Caco-2 (cell line): ENCODE measurements around the gene UGT1A5. TPM values are rescaled to one million over a fixed set of nuclear protein-coding genes. Genes with fewer than 3 reads are reported as not detected.

Experiments
- BruUV-seq: library from RNA; stranded (reverse); fragments of 400-500 nt; replicated peaks from 2 replicates; lab custom pipeline; 2021; lab: Mats Ljungman, UMichigan
- CTCF ChIA-PET: fragments of 300-600 bp; sonication (Branson Sonifier 250); formaldehyde crosslinking; loops from one replicate; lab custom pipeline; 2022; ENCODE audit warnings: antibody characterized with exemption; lab: Charles Lee
- POLR2A ChIA-PET: fragments of 300-600 bp; sonication (Branson Sonifier 250); formaldehyde crosslinking; loops from one replicate; lab custom pipeline; 2022; ENCODE audit warnings: antibody characterized with exemption; lab: Charles Lee
- DNase-seq, 2 experiments: peaks; one replicate each; pipeline versions ENCODE4 v3.0.0 to v3.0.0-alpha.2; 2020 to 2022
- H3K27me3 ChIP-seq: replicated peaks from 2 replicates; pipeline ENCODE4 v1.6.0; 2011; ENCODE audit warnings: low read length; ENCODE audit not compliant: control insufficient read depth, insufficient read depth
- H3K36me3 ChIP-seq: 2 replicates; pipeline ENCODE4 v1.5.1; 2011; ENCODE audit warnings: low read length; ENCODE audit not compliant: control insufficient read depth, insufficient read depth
- H3K4me1 ChIP-seq: fragments of 250-450 bp; sonication (Bioruptor Pico); 2 replicates; pipeline ENCODE4 v1.5.1; 2020; ENCODE audit warnings: mild to moderate bottlenecking
- H3K4me3 ChIP-seq: 2 replicates; pipeline ENCODE4 v1.5.1; 2011; ENCODE audit warnings: low read depth, mild to moderate bottlenecking, control low read depth, low read length
- H3K9me3 ChIP-seq: fragments of 250-450 bp; sonication (Bioruptor Pico); 2 replicates; pipeline ENCODE4 v1.5.1; 2020; ENCODE audit warnings: mild to moderate bottlenecking, moderate library complexity
- H3K27ac Mint-ChIP-seq: one replicate; pipeline ENCODE4 v1.8.0; 2022; ENCODE audit warnings: mixed read lengths; ENCODE audit not compliant: unreplicated experiment
- H3K27me3 Mint-ChIP-seq: one replicate; pipeline ENCODE4 v1.8.0; 2022; ENCODE audit warnings: mixed read lengths; ENCODE audit not compliant: insufficient read depth, unreplicated experiment
- H3K36me3 Mint-ChIP-seq: one replicate; pipeline ENCODE4 v1.8.0; 2022; ENCODE audit warnings: mild to moderate bottlenecking, mixed read lengths; ENCODE audit not compliant: insufficient read depth, unreplicated experiment
- H3K4me1 Mint-ChIP-seq: one replicate; pipeline ENCODE4 v1.8.0; 2022; ENCODE audit warnings: low read depth, mixed read lengths; ENCODE audit not compliant: unreplicated experiment
- H3K4me3 Mint-ChIP-seq: one replicate; pipeline ENCODE4 v1.8.0; 2022; ENCODE audit warnings: mild to moderate bottlenecking, moderate library complexity, mixed read lengths; ENCODE audit not compliant: unreplicated experiment
- H3K9me3 Mint-ChIP-seq: one replicate; pipeline ENCODE4 v1.8.0; 2022; ENCODE audit warnings: mixed read lengths; ENCODE audit not compliant: unreplicated experiment
- intact Hi-C: fragments of 100-400 bp; cut with micrococcal nuclease; formaldehyde crosslinking; loops from one replicate; pipeline ENCODE4 v1.10.0; 2022; ENCODE audit not compliant: unreplicated experiment
- total RNA-seq: library from RNA; stranded (reverse); gene quantifications from 2 replicates; pipeline ENCODE4 v1.2.3, GENCODE V29; 2022
- TF ChIP-seq, protein P1 (sequence below), 2 experiments: fragments of 200-600 bp in 1 of 2; IDR thresholded peaks; 1 replicate in 1 of 2; 2 replicates in 1 of 2; pipeline versions ENCODE4 v1.5.1 to v1.8.0; 2011 to 2022; ENCODE audit warnings: antibody characterized with exemption in 1 of 2, control low read depth in 1 of 2, inconsistent platforms in 1 of 2, low read depth in 1 of 2, low read length in 1 of 2, mild to moderate bottlenecking in 1 of 2, moderate library complexity in 1 of 2; ENCODE audit not compliant: insufficient read depth in 1 of 2, severe bottlenecking in 1 of 2, unreplicated experiment in 1 of 2

The UGT1A5 gene
- total RNA-seq, 1 experiment from 2014 or later = 1.2 TPM

DNA sequence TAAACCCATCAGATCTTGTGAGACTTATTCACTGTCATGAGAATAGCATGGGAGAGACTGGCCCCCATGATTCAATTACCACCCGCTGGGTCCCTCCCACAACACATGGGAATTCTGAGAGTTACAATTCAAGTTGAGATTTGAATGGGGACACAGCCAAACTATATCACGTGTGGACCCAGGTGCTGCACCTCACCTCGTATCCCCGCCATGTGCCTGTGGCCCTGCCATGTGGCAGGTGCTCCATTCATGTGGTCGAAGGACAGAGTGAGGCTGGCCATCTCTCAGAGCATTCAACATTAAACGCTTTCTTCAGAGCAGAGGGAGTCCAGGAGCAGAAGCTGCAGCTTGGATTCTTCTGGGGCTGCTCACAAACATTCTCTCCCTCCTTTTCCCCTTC lies 97.7 kb downstream of the UGT1A5 start:
- Mint-ChIP-seq H3K27me3 (no peaks in the 10 kb centered on the region), H3K4me1 (no peaks in the 10 kb centered on the region), H3K36me3 (no peaks in the 10 kb centered on the region), H3K4me3 (no peak overlapping the region), H3K27ac (no peak overlapping the region), H3K9me3 (no peaks in the 10 kb centered on the region)
- intact Hi-C loops = no loop called here
- DNase-seq = no peak
- ChIA-PET CTCF (no interaction called here), POLR2A (no interaction called here)
- H3K4me1 ChIP-seq = no peaks in the 10 kb centered on the region
- no peaks in the 10 kb centered on the region for H3K27me3 ChIP-seq
- H3K9me3 ChIP-seq = no peaks in the 10 kb centered on the region
- H3K36me3 ChIP-seq = no peaks in the 10 kb centered on the region
- H3K4me3 ChIP-seq = no peak overlapping the region
- TF ChIP-seq, protein P1, sequence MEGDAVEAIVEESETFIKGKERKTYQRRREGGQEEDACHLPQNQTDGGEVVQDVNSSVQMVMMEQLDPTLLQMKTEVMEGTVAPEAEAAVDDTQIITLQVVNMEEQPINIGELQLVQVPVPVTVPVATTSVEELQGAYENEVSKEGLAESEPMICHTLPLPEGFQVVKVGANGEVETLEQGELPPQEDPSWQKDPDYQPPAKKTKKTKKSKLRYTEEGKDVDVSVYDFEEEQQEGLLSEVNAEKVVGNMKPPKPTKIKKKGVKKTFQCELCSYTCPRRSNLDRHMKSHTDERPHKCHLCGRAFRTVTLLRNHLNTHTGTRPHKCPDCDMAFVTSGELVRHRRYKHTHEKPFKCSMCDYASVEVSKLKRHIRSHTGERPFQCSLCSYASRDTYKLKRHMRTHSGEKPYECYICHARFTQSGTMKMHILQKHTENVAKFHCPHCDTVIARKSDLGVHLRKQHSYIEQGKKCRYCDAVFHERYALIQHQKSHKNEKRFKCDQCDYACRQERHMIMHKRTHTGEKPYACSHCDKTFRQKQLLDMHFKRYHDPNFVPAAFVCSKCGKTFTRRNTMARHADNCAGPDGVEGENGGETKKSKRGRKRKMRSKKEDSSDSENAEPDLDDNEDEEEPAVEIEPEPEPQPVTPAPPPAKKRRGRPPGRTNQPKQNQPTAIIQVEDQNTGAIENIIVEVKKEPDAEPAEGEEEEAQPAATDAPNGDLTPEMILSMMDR (IDR thresholded peaks at IDR 0.05; ENCODE audit: insufficient read depth in 1 of 2, low read depth in 1 of 2, low read length in 1 of 2, severe bottlenecking in 1 of 2, unreplicated experiment in 1 of 2) = no peak
- no TSS peak for BruUV-seq

DNA sequence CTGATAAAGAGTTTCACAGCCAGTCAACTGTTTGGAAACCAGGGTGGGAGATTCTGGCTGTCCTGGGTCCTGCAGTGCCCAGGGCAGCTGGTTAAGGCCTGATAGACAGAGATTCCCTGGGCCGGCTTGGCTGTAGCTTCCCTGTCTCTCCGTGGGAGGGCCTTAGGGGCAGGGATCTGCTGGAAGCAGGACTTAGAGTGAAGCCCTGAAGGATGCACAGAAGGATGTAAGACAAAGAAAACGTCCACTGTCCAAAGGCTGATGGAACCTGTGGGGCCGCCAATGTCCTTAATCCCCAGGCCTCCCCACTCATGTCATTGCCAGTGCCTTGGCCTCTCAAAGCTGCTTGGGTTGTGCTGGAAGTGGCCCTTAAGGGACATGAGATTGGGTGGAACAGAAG lies 98.4 kb downstream of the UGT1A5 start:
- TF ChIP-seq, protein P1 (IDR thresholded peaks at IDR 0.05; ENCODE audit: insufficient read depth in 1 of 2, low read depth in 1 of 2, low read length in 1 of 2, severe bottlenecking in 1 of 2, unreplicated experiment in 1 of 2) = no peak
- intact Hi-C loops = no loop called here
- DNase-seq = no peak
- H3K27ac Mint-ChIP-seq = no peak overlapping the region
- BruUV-seq = no TSS peak
- CTCF ChIA-PET = no interaction called here
- no peaks in the 10 kb centered on the region for H3K36me3 Mint-ChIP-seq
- POLR2A ChIA-PET = no interaction called here
- no peaks in the 10 kb centered on the region for H3K9me3 ChIP-seq
- H3K27me3 Mint-ChIP-seq = no peaks in the 10 kb centered on the region
- H3K9me3 Mint-ChIP-seq = no peaks in the 10 kb centered on the region
- H3K27me3 ChIP-seq = no peaks in the 10 kb centered on the region
- no peak overlapping the region for H3K4me3 ChIP-seq
- H3K36me3 ChIP-seq = no peaks in the 10 kb centered on the region
- H3K4me3 Mint-ChIP-seq = no peak overlapping the region
- no peaks in the 10 kb centered on the region for H3K4me1 ChIP-seq
- H3K4me1 Mint-ChIP-seq = no peaks in the 10 kb centered on the region

DNA sequence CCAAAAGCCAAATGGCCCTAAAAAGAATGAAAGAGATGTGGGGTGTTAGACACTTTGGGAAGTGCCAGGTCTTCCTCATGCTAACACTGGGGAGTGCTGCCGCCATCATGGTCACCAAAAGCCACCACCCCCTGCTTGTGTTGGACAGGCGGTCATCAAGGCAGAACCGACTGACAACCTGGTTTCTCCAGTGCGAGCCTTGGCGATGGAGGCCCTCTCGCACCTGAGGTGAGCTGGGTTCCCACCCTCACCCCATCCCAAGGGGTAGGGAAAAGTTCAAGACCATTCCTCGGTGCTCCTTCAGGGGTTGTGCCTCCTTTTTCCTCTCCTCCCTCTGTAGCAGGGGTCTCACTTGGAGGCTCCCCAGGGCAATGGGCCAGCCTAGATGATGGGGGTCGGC lies 99.0 kb downstream of the UGT1A5 start:
- no peaks in the 10 kb centered on the region for H3K4me1 ChIP-seq
- H3K27ac Mint-ChIP-seq = no peak overlapping the region
- H3K36me3 ChIP-seq = no peaks in the 10 kb centered on the region
- BruUV-seq = no TSS peak
- H3K27me3 ChIP-seq = no peaks in the 10 kb centered on the region
- H3K36me3 Mint-ChIP-seq = no peaks in the 10 kb centered on the region
- POLR2A ChIA-PET = no interaction called here
- H3K4me3 Mint-ChIP-seq = no peak overlapping the region
- DNase-seq = no peak
- no peaks in the 10 kb centered on the region for H3K4me1 Mint-ChIP-seq
- H3K27me3 Mint-ChIP-seq = no peaks in the 10 kb centered on the region
- TF ChIP-seq, protein P1 (IDR thresholded peaks at IDR 0.05; ENCODE audit: insufficient read depth in 1 of 2, low read depth in 1 of 2, low read length in 1 of 2, severe bottlenecking in 1 of 2, unreplicated experiment in 1 of 2) = no peak
- H3K9me3 ChIP-seq = no peaks in the 10 kb centered on the region
- intact Hi-C loops = no loop called here
- CTCF ChIA-PET = no interaction called here
- no peaks in the 10 kb centered on the region for H3K9me3 Mint-ChIP-seq
- H3K4me3 ChIP-seq = no peak overlapping the region
